SK-N-SH (cell line): ENCODE measurements around the gene SIK2. TPM values are rescaled to one million over a fixed set of nuclear protein-coding genes. Genes with fewer than 3 reads are reported as not detected.
"Not testable (repeated sequence)": the region's sequence is repeated elsewhere in the genome, so short reads cannot be mapped to it uniquely, and the experiment has no call there.

ENCODE experiments used
- CTCF ChIA-PET: fragments of 300-600, 350-600 bp; formaldehyde crosslinking; extraction: SDS; loops from one replicate; lab custom pipeline; 2021; lab: Yijun Ruan, JAX
- POLR2A ChIA-PET: fragments of 350-600 bp; sonication (Branson Sonifier 250); formaldehyde crosslinking; extraction: SDS; loops from one replicate; lab custom pipeline; 2020; ENCODE audit warnings: antibody characterized with exemption, inconsistent platforms; lab: Yijun Ruan, JAX
- DNase-seq: peaks from one replicate; pipeline ENCODE4 v3.0.0; 2012
- H2AFZ ChIP-seq: fragments of 200-600 bp; sonication (generic); 2 replicates; pipeline ENCODE4 v1.8.1; 2016; ENCODE audit warnings: antibody characterized with exemption, mild to moderate bottlenecking, low read depth
- H3F3A ChIP-seq: fragments of 200-600 bp; sonication (generic); replicated peaks from 2 replicates; pipeline ENCODE3; 2016; ENCODE audit warnings: antibody characterized with exemption, mild to moderate bottlenecking; ENCODE audit not compliant: insufficient read depth
- H3K27ac ChIP-seq, 2 experiments: fragments of 200-500 bp in 1 of 2; fragments of 200-600 bp in 1 of 2; sonication (Bioruptor generic) in 1 of 2; sonication (generic), shearing (Covaris generic) in 1 of 2; 2 replicates each; pipeline versions ENCODE4 v1.5.1 to v1.6.1; 2014 to 2016; ENCODE audit warnings: low read depth in 2 of 2, inconsistent platforms in 1 of 2, low read length in 1 of 2, mild to moderate bottlenecking in 1 of 2, mixed read lengths in 1 of 2
- H3K27me3 ChIP-seq: fragments of 200-600 bp; sonication (generic), shearing (Covaris generic); 2 replicates; pipeline ENCODE4 v1.6.1; 2016; ENCODE audit warnings: mixed run types; ENCODE audit not compliant: insufficient read depth
- H3K36me3 ChIP-seq, 2 experiments: fragments of 200-500 bp in 1 of 2; fragments of 200-600 bp in 1 of 2; sonication (Bioruptor generic) in 1 of 2; sonication (generic) in 1 of 2; replicated peaks in 1 of 2; 2 replicates each; pipeline versions ENCODE3 to v1.5.1; 2014 to 2016; ENCODE audit warnings: low read length in 1 of 2, mild to moderate bottlenecking in 1 of 2; ENCODE audit not compliant: insufficient read depth in 2 of 2, control insufficient read depth in 1 of 2
- H3K4me1 ChIP-seq, 2 experiments: fragments of 200-500 bp in 1 of 2; fragments of 200-600 bp in 1 of 2; sonication (Bioruptor generic) in 1 of 2; sonication (generic), shearing (Covaris generic) in 1 of 2; 2 replicates each; pipeline versions ENCODE4 v1.5.1 to v1.6.1; 2014 to 2016; ENCODE audit warnings: low read depth in 1 of 2, low read length in 1 of 2, mixed run types in 1 of 2; ENCODE audit not compliant: insufficient read depth in 2 of 2, control insufficient read depth in 1 of 2
- H3K4me2 ChIP-seq: fragments of 200-600 bp; sonication (generic), shearing (Covaris generic); 2 replicates; pipeline ENCODE4 v1.6.1; 2017; ENCODE audit warnings: mixed run types
- H3K4me3 ChIP-seq, 2 experiments: fragments of 200-500 bp in 1 of 2; fragments of 200-600 bp in 1 of 2; sonication (Bioruptor generic) in 1 of 2; sonication (generic), shearing (Covaris generic) in 1 of 2; 2 replicates each; pipeline versions ENCODE4 v1.5.1 to v1.8.1; 2014 to 2016; ENCODE audit warnings: low read depth in 2 of 2, inconsistent platforms in 1 of 2, low read length in 1 of 2, mild to moderate bottlenecking in 1 of 2, mixed read lengths in 1 of 2, moderate library complexity in 1 of 2
- H3K79me2 ChIP-seq: fragments of 200-600 bp; sonication (generic); 2 replicates; pipeline ENCODE4 v1.8.1; 2017; ENCODE audit warnings: mild to moderate bottlenecking; ENCODE audit not compliant: insufficient read depth
- H3K9ac ChIP-seq: fragments of 200-600 bp; sonication (generic); 2 replicates; pipeline ENCODE4 v1.6.1; 2017; ENCODE audit warnings: mixed run types
- H3K9me2 ChIP-seq: fragments of 200-600 bp; sonication (generic); 2 replicates; pipeline ENCODE4 v1.6.1; 2017; ENCODE audit warnings: mixed run types
- H3K9me3 ChIP-seq: fragments of 200-600 bp; sonication (generic); 2 replicates; pipeline ENCODE4 v1.6.1; 2017; ENCODE audit warnings: mixed run types, mild to moderate bottlenecking, moderate library complexity
- H4K20me1 ChIP-seq: fragments of 200-600 bp; sonication (generic); 2 replicates; pipeline ENCODE4 v1.6.1; 2017; ENCODE audit warnings: mild to moderate bottlenecking, mixed run types; ENCODE audit not compliant: insufficient read depth
- CTCF ChIP-seq: fragments of 200-600 bp; sonication (generic); IDR thresholded peaks from 2 replicates; pipeline ENCODE4 v1.6.1; 2017; ENCODE audit warnings: antibody characterized with exemption, mild to moderate bottlenecking, moderate library complexity
- ELF1 ChIP-seq: IDR thresholded peaks from 2 replicates; pipeline ENCODE4 v1.4.0; 2012
- FOSL2 ChIP-seq: IDR thresholded peaks from 2 replicates; pipeline ENCODE4 v1.4.0; 2012; ENCODE audit warnings: low read depth, mild to moderate bottlenecking, moderate library complexity, borderline replicate concordance
- FOXJ3 ChIP-seq: sonication (generic); formaldehyde crosslinking; IDR thresholded peaks from 2 replicates; pipeline ENCODE4 v1.5.1; 2020; ENCODE audit warnings: mild to moderate bottlenecking, missing genetic modification reagents
- GATA2 ChIP-seq: sonication (generic); formaldehyde crosslinking; IDR thresholded peaks from 2 replicates; pipeline ENCODE4 v1.5.0; 2020; ENCODE audit warnings: mild to moderate bottlenecking, missing genetic modification reagents
- IRF3 ChIP-seq: fragments of 150-350 bp; IDR thresholded peaks from 2 replicates; pipeline ENCODE4 v1.6.1; 2016; ENCODE audit warnings: mild to moderate bottlenecking, low read depth, low read length
- JUND ChIP-seq: IDR thresholded peaks from 2 replicates; pipeline ENCODE4 v1.4.0; 2012
- PBX3 ChIP-seq: IDR thresholded peaks from 2 replicates; pipeline ENCODE4; 2012
- REST ChIP-seq: IDR thresholded peaks from 2 replicates; pipeline ENCODE4 v1.6.1; 2012; ENCODE audit warnings: mild to moderate bottlenecking, low read depth, low read length, moderate library complexity
- SIN3A ChIP-seq: IDR thresholded peaks from 2 replicates; pipeline ENCODE4 v1.6.1; 2012; ENCODE audit warnings: low read depth, mild to moderate bottlenecking, low read length, moderate library complexity, borderline replicate concordance
- SMC3 ChIP-seq: IDR thresholded peaks from 2 replicates; pipeline ENCODE4 v1.6.1; 2012; ENCODE audit warnings: low read depth, low read length, improper control_type of control experiment
- TAF1 ChIP-seq: IDR thresholded peaks from 2 replicates; pipeline ENCODE4 v1.6.1; 2012; ENCODE audit warnings: low read depth, mild to moderate bottlenecking, low read length, moderate library complexity, borderline replicate concordance
- YY1 ChIP-seq: IDR thresholded peaks from 2 replicates; pipeline ENCODE4 v1.4.0; 2012; ENCODE audit warnings: low read depth, mild to moderate bottlenecking
- WGBS: methylation state at CpG from one replicate; pipeline ENCODE4 v1.1.6; 2017; ENCODE audit warnings: low lambda C conversion rate; 5-methylcytosine and 5-hydroxymethylcytosine counted together
- polyA plus RNA-seq, 3 experiments: library from polyadenylated mRNA; depleted of rRNA; stranded (reverse); fragments of >200 nt; gene quantifications; 2 replicates each; pipeline ENCODE4 v1.2.3, GENCODE V29; 2012

The SIK2 gene
- polyA plus RNA-seq, 1 of the 3 experiments (the other 2 are of a cell fraction) = 8.9 TPM

GRCh38 chr11:111770581-111771134 is 168.4 kb downstream of the SIK2 start:
- no peaks in the 10 kb centered on the region for H3K27me3 ChIP-seq
- no peaks in the 10 kb centered on the region for H3K9me3 ChIP-seq
- POLR2A ChIA-PET = no interaction called here
- H4K20me1 ChIP-seq = no peaks in the 10 kb centered on the region
- no peak overlapping the region for H3K4me3 ChIP-seq
- no peak for DNase-seq
- peaks cover 0 to 5% of the 10 kb centered on the region in 2 experiments; a peak in 1 of 4 replicates for H3K4me1 ChIP-seq
- H3K79me2 ChIP-seq = peaks cover 4% of the 10 kb centered on the region
- H3F3A ChIP-seq = peaks cover 16% of the 10 kb centered on the region
- 88% methylated on average over 4 of the region's 4 CpGs for WGBS
- no peak overlapping the region for H3K9ac ChIP-seq
- H3K27ac ChIP-seq = no peak overlapping the region
- no peak overlapping the region for H2AFZ ChIP-seq
- CTCF ChIA-PET = interaction anchor here (0.8 to 1.5 kb wide), 3 partner anchors 12 to 166 kb away, joined by 3 to 6 read pairs (median 4); no protein-coding TSS in a partner anchor
- TF ChIP-seq SIN3A (no peak), FOSL2 (no peak)
- H3K4me2 ChIP-seq = no peak overlapping the region
- no peaks in the 10 kb centered on the region for H3K9me2 ChIP-seq
- H3K36me3 ChIP-seq = no peaks in the 10 kb centered on the region

GRCh38 chr11:111771205-111771604 is 169.0 kb downstream of the SIK2 start:
- H3K9me3 ChIP-seq, H3K79me2 ChIP-seq, H3K4me1 ChIP-seq, H3K9me2 ChIP-seq, H3K27me3 ChIP-seq, POLR2A ChIA-PET, H3K36me3 ChIP-seq, H2AFZ ChIP-seq, H3K27ac ChIP-seq, H3K4me2 ChIP-seq, H4K20me1 ChIP-seq, DNase-seq, H3K9ac ChIP-seq, H3K4me3 ChIP-seq: not testable (repeated sequence)
- WGBS = 90% methylated on average over 5 of the region's 5 CpGs
- peaks cover 16% of the 10 kb centered on the region for H3F3A ChIP-seq
- CTCF ChIA-PET = interaction anchor here (1.2 to 1.5 kb wide), 2 partner anchors 11 to 167 kb away, joined by 4 to 6 read pairs; no protein-coding TSS in a partner anchor

GRCh38 chr11:111772535-111772934 is 170.3 kb downstream of the SIK2 start:
- Histone ChIP-seq H3K9me2 (no peaks in the 10 kb centered on the region), H3K27ac (no peak overlapping the region), H3F3A (peaks cover 16% of the 10 kb centered on the region), H3K36me3 (no peaks in the 10 kb centered on the region), H3K9ac (no peak overlapping the region), H3K27me3 (no peaks in the 10 kb centered on the region), H3K4me1 (no peaks in the 10 kb centered on the region; a peak in 1 of 4 replicates), H3K9me3 (no peaks in the 10 kb centered on the region), H2AFZ (no peak overlapping the region), H3K4me2 (no peak overlapping the region), H3K4me3 (no peak overlapping the region), H3K79me2 (no peaks in the 10 kb centered on the region), H4K20me1 (no peaks in the 10 kb centered on the region)
- ChIA-PET POLR2A (no interaction called here), CTCF (interaction anchor here (12.5 kb wide), 1 partner anchor 170 kb away, joined by 184 read pairs; the partner anchor contains the start of gene SIK2)
- WGBS = 87% methylated on average over 2 of the region's 2 CpGs
- no peak for DNase-seq
- TF ChIP-seq JUND = no peak
- no peak for TF ChIP-seq GATA2 (CRISPR knock-in tag)
- TF ChIP-seq CTCF = no peak
- no peak for TF ChIP-seq FOXJ3 (CRISPR knock-in tag)
- no peak for TF ChIP-seq ELF1
- TF ChIP-seq TAF1 = no peak
- TF ChIP-seq YY1 = no peak
- no peak for TF ChIP-seq SMC3
- TF ChIP-seq REST = no peak
- no peak for TF ChIP-seq PBX3
- TF ChIP-seq IRF3 = no peak
